Measurements from ENCODE around the gene BORCS6. TPM values are rescaled to one million over a fixed set of nuclear protein-coding genes. Genes with fewer than 3 reads are reported as not detected.

BORCS6 gene
- total RNA-seq, 1 experiment from 2014 or later: 6.4 TPM

- DNase-seq (ENCODE audit: low read depth, low spot score) (no peak), ATAC-seq (no peak)
- RAD21 ChIA-PET (ENCODE audit: low non-redundant PET in 1 of 2, low total read pairs in 2 of 2, uncharacterized antibody in 2 of 2, unreplicated experiment in 2 of 2): no interaction called here
- Histone ChIP-seq H3K27ac (ENCODE audit: low read depth, low read length) (no peak overlapping the region), H3K4me2 (ENCODE audit: low read length) (no peak overlapping the region), H3K9me3 (ENCODE audit: control insufficient read depth in 1 of 2, insufficient read depth in 1 of 2, low read depth in 1 of 2, low read length in 2 of 2) (no peaks in the 10 kb centered on the region), H3K27me3 (ENCODE audit: insufficient read depth, low read length) (no peaks in the 10 kb centered on the region), H3K9ac (ENCODE audit: low read length) (no peak overlapping the region), H3K9me2 (ENCODE audit: insufficient read depth) (no peaks in the 10 kb centered on the region), H4K20me1 (ENCODE audit: insufficient read depth) (0 out of 2 replicates have a peak, but pooled peaks cover 6% of the 10 kb centered on the region), H3K4me1 (ENCODE audit: control insufficient read depth in 1 of 2, insufficient read depth in 2 of 2, low read length in 2 of 2) (peaks cover 7 to 24% of the 10 kb centered on the region in 2 experiments), H3K79me2 (ENCODE audit: insufficient read depth, low read length) (no peaks in the 10 kb centered on the region), H3K36me3 (ENCODE audit: control insufficient read depth in 1 of 2, insufficient read depth in 2 of 2, low read length in 2 of 2) (peaks cover 38 to 67% of the 10 kb centered on the region in 2 experiments), H3K4me3 (replicated peaks in 1 of 2; ENCODE audit: low read depth in 1 of 2, low read length in 2 of 2) (no peak overlapping the region), H2AFZ (ENCODE audit: low read depth, low read length, poor library complexity, severe bottlenecking) (no peak overlapping the region)
- TF ChIP-seq POLR2AphosphoS5 (IDR thresholded peaks at IDR 0.05; ENCODE audit: low read depth, low read length): no peak
- TF ChIP-seq CTCF (IDR thresholded peaks at IDR 0.05 in 2 of 3, conservative IDR thresholded peaks at IDR 0.05 in 1 of 3; ENCODE audit: borderline replicate concordance in 1 of 3, insufficient read depth in 1 of 3, low read depth in 2 of 3, low read length in 2 of 3): no peak
- intact Hi-C loops (cut with micrococcal nuclease): no loop called here
- POLR2A ChIA-PET: interaction anchor here (0.6 to 0.8 kb wide), 3 partner anchors 8 to 30 kb away, joined by 3 to 4 read pairs (median 3); partner anchors contain the start of gene PER1
- BruUV-seq (replicated peaks): no TSS peak
- CTCF ChIA-PET: no interaction called here
These were observed 46.2 kb downstream of the BORCS6 start for GRCh38 chr17:8143581-8144400.

- ChIA-PET RAD21 (ENCODE audit: low non-redundant PET in 1 of 2, low total read pairs in 2 of 2, uncharacterized antibody in 2 of 2, unreplicated experiment in 2 of 2) (no interaction called here), CTCF (no interaction called here), POLR2A (interaction anchor here (0.7 to 0.8 kb wide), 2 partner anchors 9 to 30 kb away, joined by 3 to 4 read pairs; partner anchors contain the start of gene PER1)
- H3K27me3 ChIP-seq (ENCODE audit: insufficient read depth, low read length): no peaks in the 10 kb centered on the region
- no peaks in the 10 kb centered on the region for H3K9me2 ChIP-seq (ENCODE audit: insufficient read depth)
- peaks cover 11 to 29% of the 10 kb centered on the region in 2 experiments for H3K4me1 ChIP-seq (ENCODE audit: control insufficient read depth in 1 of 2, insufficient read depth in 2 of 2, low read length in 2 of 2)
- intact Hi-C loops (cut with micrococcal nuclease): no loop called here
- H3K9ac ChIP-seq (ENCODE audit: low read length): no peak overlapping the region
- no peak overlapping the region for H3K27ac ChIP-seq (ENCODE audit: low read depth, low read length)
- 0 out of 2 replicates have a peak, but pooled peaks cover 6% of the 10 kb centered on the region for H4K20me1 ChIP-seq (ENCODE audit: insufficient read depth)
- no peak overlapping the region for H2AFZ ChIP-seq (ENCODE audit: low read depth, low read length, poor library complexity, severe bottlenecking)
- H3K4me3 ChIP-seq (replicated peaks in 1 of 2; ENCODE audit: low read depth in 1 of 2, low read length in 2 of 2): no peak overlapping the region
- H3K9me3 ChIP-seq (ENCODE audit: control insufficient read depth in 1 of 2, insufficient read depth in 1 of 2, low read depth in 1 of 2, low read length in 2 of 2): no peaks in the 10 kb centered on the region
- no peaks in the 10 kb centered on the region for H3K79me2 ChIP-seq (ENCODE audit: insufficient read depth, low read length)
- ATAC-seq: no peak
- no peak overlapping the region for H3K4me2 ChIP-seq (ENCODE audit: low read length)
- H3K36me3 ChIP-seq (ENCODE audit: control insufficient read depth in 1 of 2, insufficient read depth in 2 of 2, low read length in 2 of 2): peaks cover 31 to 60% of the 10 kb centered on the region in 2 experiments
- no peak for DNase-seq (ENCODE audit: low read depth, low spot score)
- no TSS peak for BruUV-seq (replicated peaks)
- no peak for TF ChIP-seq EZH2phosphoT487 (IDR thresholded peaks at IDR 0.05; ENCODE audit: borderline replicate concordance)
- TF ChIP-seq CTCF (IDR thresholded peaks at IDR 0.05 in 2 of 3, conservative IDR thresholded peaks at IDR 0.05 in 1 of 3; ENCODE audit: borderline replicate concordance in 1 of 3, insufficient read depth in 1 of 3, low read depth in 2 of 3, low read length in 2 of 3): no peak
- no peak for TF ChIP-seq SRF (IDR thresholded peaks at IDR 0.05; ENCODE audit: low read depth)
- TF ChIP-seq ZFX (IDR thresholded peaks at IDR 0.05): no peak
- no peak for TF ChIP-seq RAD21 (IDR thresholded peaks at IDR 0.05; ENCODE audit: low read depth)
- TF ChIP-seq ZNF274 (IDR thresholded peaks at IDR 0.05; ENCODE audit: low read depth, low read length): no peak
- no peak for TF ChIP-seq TCF7L2 (IDR thresholded peaks at IDR 0.05; ENCODE audit: borderline replicate concordance, extremely low read depth, insufficient read depth, insufficient read length)
- no peak for TF ChIP-seq CBX3 (IDR thresholded peaks at IDR 0.05; ENCODE audit: low read depth)
- TF ChIP-seq EZH2 (IDR thresholded peaks at IDR 0.05): no peak
- no peak for TF ChIP-seq YY1 (IDR thresholded peaks at IDR 0.05; ENCODE audit: extremely low read depth, insufficient replicate concordance, low read depth, low read length)
- no peak for TF ChIP-seq CEBPB (IDR thresholded peaks at IDR 0.05; ENCODE audit: low read depth)
- TF ChIP-seq EGR1 (IDR thresholded peaks at IDR 0.05; ENCODE audit: low read depth): no peak
These were observed 46.9 kb downstream of the BORCS6 start for GRCh38 chr17:8142887-8143580.
